ENCODE data around the gene SLC43A3. TPM values are rescaled to one million over a fixed set of nuclear protein-coding genes. Genes with fewer than 3 reads are reported as not detected.

The SLC43A3 gene
- total and polyA plus RNA-seq, 2 donors (not counting 3 experiments of a cell fraction or from before 2014, with no cell fraction given) = 68.9 to 104 TPM

DNA sequence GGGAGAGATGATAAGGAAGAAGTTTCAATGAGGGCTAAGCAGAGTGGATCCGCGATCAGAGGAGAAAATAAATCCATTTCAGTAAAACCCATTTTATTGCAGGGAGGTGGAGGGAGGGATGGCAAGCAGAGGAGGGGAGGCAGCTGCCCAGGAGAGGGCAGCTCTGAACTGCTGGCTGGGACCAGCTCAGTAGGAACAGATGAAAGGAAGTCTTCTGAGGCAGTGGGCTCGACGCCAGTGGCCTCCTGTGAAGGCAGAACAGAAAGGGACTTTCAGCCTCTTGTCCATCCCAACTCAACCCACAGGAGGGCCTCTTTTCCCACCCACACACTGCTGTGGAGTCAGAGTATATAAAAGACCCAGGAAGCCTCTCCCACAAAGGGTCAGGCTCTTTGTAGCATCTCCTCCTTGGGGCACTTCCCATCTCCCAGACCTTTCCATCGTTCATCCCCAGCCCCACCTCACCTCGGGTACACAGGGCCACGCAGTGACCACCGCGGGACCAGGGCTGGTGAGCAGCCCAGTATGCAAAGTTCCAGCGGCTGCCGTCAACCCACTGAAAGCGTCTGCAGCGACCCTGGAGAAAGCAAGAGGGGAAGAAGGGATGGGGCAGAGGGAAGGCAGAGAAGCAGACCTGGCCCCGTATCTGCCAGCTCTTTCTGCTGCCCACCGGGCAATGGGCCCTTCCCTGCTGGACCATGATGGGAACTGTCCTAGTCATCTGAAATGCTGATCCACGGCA is 39.5 kb downstream of the SLC43A3 start:
- H3K36me3 ChIP-seq (ENCODE audit: control insufficient read depth in 2 of 2, extremely low read depth in 1 of 2, insufficient read depth in 2 of 2, low read length in 2 of 2) = no peaks in the 10 kb centered on the region
- CTCF ChIA-PET = interaction anchor here (0.7 to 2.8 kb wide), 13 partner anchors 13 to 139 kb away, joined by 3 to 15 read pairs (median 4); partner anchors contain the start of gene RTN4RL2
- H3K27ac ChIP-seq (ENCODE audit: insufficient read depth, low read depth, low read length) = no peak overlapping the region
- POLR2A ChIA-PET = no interaction called here
- H3K4me3 ChIP-seq (replicated peaks in 1 of 3; ENCODE audit: insufficient read depth in 1 of 3, low read depth in 1 of 3, low read length in 3 of 3) = no peak overlapping the region
- no peaks in the 10 kb centered on the region for H4K20me1 ChIP-seq (replicated peaks; ENCODE audit: control insufficient read depth, extremely low read depth, insufficient read depth, low read length)
- H3K9me1 ChIP-seq (replicated peaks; ENCODE audit: control insufficient read depth, extremely low read depth, insufficient read depth, low read length) = no peaks in the 10 kb centered on the region
- FAIRE-seq = no peak
- no TSS peak for BruUV-seq (replicated peaks)
- TF ChIP-seq, protein P1, sequence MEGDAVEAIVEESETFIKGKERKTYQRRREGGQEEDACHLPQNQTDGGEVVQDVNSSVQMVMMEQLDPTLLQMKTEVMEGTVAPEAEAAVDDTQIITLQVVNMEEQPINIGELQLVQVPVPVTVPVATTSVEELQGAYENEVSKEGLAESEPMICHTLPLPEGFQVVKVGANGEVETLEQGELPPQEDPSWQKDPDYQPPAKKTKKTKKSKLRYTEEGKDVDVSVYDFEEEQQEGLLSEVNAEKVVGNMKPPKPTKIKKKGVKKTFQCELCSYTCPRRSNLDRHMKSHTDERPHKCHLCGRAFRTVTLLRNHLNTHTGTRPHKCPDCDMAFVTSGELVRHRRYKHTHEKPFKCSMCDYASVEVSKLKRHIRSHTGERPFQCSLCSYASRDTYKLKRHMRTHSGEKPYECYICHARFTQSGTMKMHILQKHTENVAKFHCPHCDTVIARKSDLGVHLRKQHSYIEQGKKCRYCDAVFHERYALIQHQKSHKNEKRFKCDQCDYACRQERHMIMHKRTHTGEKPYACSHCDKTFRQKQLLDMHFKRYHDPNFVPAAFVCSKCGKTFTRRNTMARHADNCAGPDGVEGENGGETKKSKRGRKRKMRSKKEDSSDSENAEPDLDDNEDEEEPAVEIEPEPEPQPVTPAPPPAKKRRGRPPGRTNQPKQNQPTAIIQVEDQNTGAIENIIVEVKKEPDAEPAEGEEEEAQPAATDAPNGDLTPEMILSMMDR (IDR thresholded peaks at IDR 0.05; ENCODE audit: extremely low read depth in 1 of 2, insufficient read depth in 1 of 2, low read depth in 1 of 2, low read length in 2 of 2) = peak in 1 of 2 donors; percentile 40
- TF ChIP-seq POLR2A (IDR thresholded peaks at IDR 0.05; ENCODE audit: low read depth, low read length) = no peak
- no peak for TF ChIP-seq EZH2 (IDR thresholded peaks at IDR 0.05; ENCODE audit: borderline replicate concordance, low read depth, low read length, severe bottlenecking)
- H3K9ac ChIP-seq (replicated peaks; ENCODE audit: extremely low read depth, insufficient read depth, low read length) = no peak overlapping the region
- H2AFZ ChIP-seq (ENCODE audit: low read depth, low read length) = no peak overlapping the region
- no peaks in the 10 kb centered on the region for H3K4me1 ChIP-seq (ENCODE audit: control insufficient read depth, extremely low read depth, insufficient read depth, low read length)
- H3K79me2 ChIP-seq (ENCODE audit: control insufficient read depth, insufficient read depth, low read length) = no peaks in the 10 kb centered on the region
- intact Hi-C loops (cut with micrococcal nuclease) (loop anchor here (1.0 kb wide), 1 partner anchor 70 kb away; no protein-coding TSS in a partner anchor), dilution Hi-C loops (cut with MboI; ENCODE audit: extremely low pct_ligation_motif_present, low sequenced_read_pairs) (no loop called here)
- DNase-seq (ENCODE audit: low read depth, low spot score) = peak; percentile 55
- H3K4me2 ChIP-seq (ENCODE audit: insufficient read depth, low read length) = no peak overlapping the region
- no peaks in the 10 kb centered on the region for H3K9me3 ChIP-seq (replicated peaks; ENCODE audit: control insufficient read depth, insufficient read depth, low read length)
- H3K27me3 ChIP-seq (ENCODE audit: control insufficient read depth in 2 of 2, insufficient read depth in 2 of 2, low read length in 2 of 2) = peaks cover 3 to 5% of the 10 kb centered on the region in 2 experiments
